GM21526 (cell line): ENCODE data around the gene ERMP1.
"Not testable (repeated sequence)": the region's sequence is repeated elsewhere in the genome, so short reads cannot be mapped to it uniquely, and the experiment has no call there.

Experiments used
- ATAC-seq: cut with Tn5 transposase; IDR thresholded peaks from one replicate; pipeline ENCODE4 v1.9.1; 2021; ENCODE audit warnings: moderate library complexity; ENCODE audit not compliant: unreplicated experiment, low FRiP score

The ERMP1 gene

GRCh38 chr9:5825895-5826622, 6.9 kb downstream of the ERMP1 start:
- ATAC-seq, result no peak

- ATAC-seq, result no peak
Measured at GRCh38 chr9:5825223-5825622, 7.7 kb downstream of the ERMP1 start.

GRCh38 chr9:5820425-5820824, 12.5 kb downstream of the ERMP1 start:
- ATAC-seq, result no peak

GRCh38 chr9:5819174-5819573, 13.7 kb downstream of the ERMP1 start:
- no peak for ATAC-seq

- no peak for ATAC-seq
Measured at GRCh38 chr9:5818424-5819142, 14.3 kb downstream of the ERMP1 start.

GRCh38 chr9:5817862-5818261, 15.1 kb downstream of the ERMP1 start:
- no peak for ATAC-seq

GRCh38 chr9:5815461-5815860, 17.5 kb downstream of the ERMP1 start:
- ATAC-seq, result no peak

GRCh38 chr9:5813824-5814223, 19.1 kb downstream of the ERMP1 start:
- ATAC-seq, result no peak

GRCh38 chr9:5811751-5812150, 21.2 kb downstream of the ERMP1 start:
- no peak for ATAC-seq

- no peak for ATAC-seq
Measured at GRCh38 chr9:5805478-5805877, 27.4 kb downstream of the ERMP1 start.

- no peak for ATAC-seq
Measured at GRCh38 chr9:5801739-5802113, 31.2 kb downstream of the ERMP1 start.

- no peak for ATAC-seq
Measured at GRCh38 chr9:5800969-5801738, 31.8 kb downstream of the ERMP1 start.

GRCh38 chr9:5800378-5800777, 32.5 kb downstream of the ERMP1 start:
- ATAC-seq, result not testable (repeated sequence)

- no peak for ATAC-seq
Measured at GRCh38 chr9:5799314-5799713, 33.6 kb downstream of the ERMP1 start.

GRCh38 chr9:5798581-5798980, 34.3 kb downstream of the ERMP1 start:
- ATAC-seq, result no peak

- ATAC-seq, result no peak
Measured at GRCh38 chr9:5796298-5796697, 36.6 kb downstream of the ERMP1 start.

- ATAC-seq, result no peak
Measured at GRCh38 chr9:5793812-5794211, 39.1 kb downstream of the ERMP1 start.

- ATAC-seq, result no peak
Measured at GRCh38 chr9:5791870-5792269, 41.0 kb downstream of the ERMP1 start.

- no peak for ATAC-seq
Measured at GRCh38 chr9:5790923-5791322, 42.0 kb downstream of the ERMP1 start.

- ATAC-seq, result no peak
Measured at GRCh38 chr9:5789489-5789888, 43.4 kb downstream of the ERMP1 start.

GRCh38 chr9:5787759-5788302, 45.1 kb downstream of the ERMP1 start:
- no peak for ATAC-seq
